ENCODE data around the gene MAPRE2. TPM values are rescaled to one million over a fixed set of nuclear protein-coding genes. Genes with fewer than 3 reads are reported as not detected.

The MAPRE2 gene
- total and polyA plus RNA-seq, 12 donors, result 30.2 to 144 (median 87.6) TPM

DNA sequence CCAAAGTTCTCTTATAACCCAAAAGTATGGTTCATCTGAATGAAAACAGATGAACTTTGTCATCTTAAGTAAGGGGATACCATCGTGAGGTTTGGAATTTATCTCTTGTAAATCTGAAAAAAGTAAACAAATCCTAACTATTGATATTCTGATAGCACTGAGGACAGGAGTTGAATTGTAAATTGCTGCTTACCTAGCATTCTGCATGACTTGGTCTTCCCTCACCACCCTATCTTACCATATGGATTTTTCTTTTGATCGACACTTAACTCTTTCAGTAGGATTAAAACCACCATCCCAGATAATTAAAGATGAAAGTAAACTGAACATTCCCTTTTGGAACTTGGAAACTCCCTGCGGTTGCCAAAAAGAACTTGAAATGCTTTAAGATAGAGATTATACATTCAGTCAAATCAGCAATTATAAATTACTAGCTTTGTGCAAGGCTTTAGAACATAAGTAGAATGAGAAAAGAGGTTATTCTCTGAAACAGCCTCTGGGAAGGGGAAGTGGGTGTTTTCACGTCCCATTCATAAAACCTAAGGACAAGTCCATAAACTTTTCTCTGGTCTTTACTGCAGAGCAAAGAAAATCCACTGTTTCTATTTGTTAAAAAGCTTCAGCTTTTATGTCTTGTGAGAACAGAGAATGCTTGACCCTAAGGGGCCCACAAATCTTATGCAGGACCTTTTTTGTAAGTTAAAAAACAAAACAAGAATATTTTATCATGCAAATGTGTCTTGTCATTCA, 149.9 kb downstream of the MAPRE2 start:
- H3K27ac ChIP-seq, result no peak overlapping the region
- intact Hi-C loops (cut with DNase I), result no loop called here
- DNase-seq, result no peak
- no peaks in the 10 kb centered on the region for H3K9me3 ChIP-seq (replicated peaks in 1 of 3)
- H3K4me1 ChIP-seq (replicated peaks in 1 of 2), result no peaks in the 10 kb centered on the region
- WGBS, 4 donors, result 77 to 79% (median 78%) methylated on average over 4 of the region's 4 CpGs
- TF ChIP-seq, protein P1, sequence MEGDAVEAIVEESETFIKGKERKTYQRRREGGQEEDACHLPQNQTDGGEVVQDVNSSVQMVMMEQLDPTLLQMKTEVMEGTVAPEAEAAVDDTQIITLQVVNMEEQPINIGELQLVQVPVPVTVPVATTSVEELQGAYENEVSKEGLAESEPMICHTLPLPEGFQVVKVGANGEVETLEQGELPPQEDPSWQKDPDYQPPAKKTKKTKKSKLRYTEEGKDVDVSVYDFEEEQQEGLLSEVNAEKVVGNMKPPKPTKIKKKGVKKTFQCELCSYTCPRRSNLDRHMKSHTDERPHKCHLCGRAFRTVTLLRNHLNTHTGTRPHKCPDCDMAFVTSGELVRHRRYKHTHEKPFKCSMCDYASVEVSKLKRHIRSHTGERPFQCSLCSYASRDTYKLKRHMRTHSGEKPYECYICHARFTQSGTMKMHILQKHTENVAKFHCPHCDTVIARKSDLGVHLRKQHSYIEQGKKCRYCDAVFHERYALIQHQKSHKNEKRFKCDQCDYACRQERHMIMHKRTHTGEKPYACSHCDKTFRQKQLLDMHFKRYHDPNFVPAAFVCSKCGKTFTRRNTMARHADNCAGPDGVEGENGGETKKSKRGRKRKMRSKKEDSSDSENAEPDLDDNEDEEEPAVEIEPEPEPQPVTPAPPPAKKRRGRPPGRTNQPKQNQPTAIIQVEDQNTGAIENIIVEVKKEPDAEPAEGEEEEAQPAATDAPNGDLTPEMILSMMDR (IDR thresholded peaks at IDR 0.05), result no peak
- no peaks in the 10 kb centered on the region for H3K27me3 ChIP-seq
- H3K4me3 ChIP-seq, result no peak overlapping the region
- H3K36me3 ChIP-seq (replicated peaks in 1 of 2), result no peaks in the 10 kb centered on the region

DNA sequence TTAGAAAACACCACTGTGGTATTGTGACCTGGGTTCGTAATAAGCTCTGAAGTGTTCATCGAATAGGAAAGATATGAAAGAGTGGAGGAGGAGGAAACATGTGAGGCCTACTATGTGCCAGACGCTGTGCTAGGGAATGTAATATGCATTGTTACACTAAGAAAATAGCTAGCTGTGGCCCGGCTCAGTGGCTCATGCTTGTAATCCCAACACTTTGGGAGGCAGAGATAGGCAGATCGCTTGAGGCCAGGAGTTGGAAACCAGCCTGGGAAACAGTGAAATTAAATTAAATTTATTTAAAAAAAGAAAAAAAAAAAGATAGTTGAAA, 150.4 kb downstream of the MAPRE2 start:
- 85 to 88% (median 86%) methylated on average over 5 of the region's 5 CpGs for WGBS, 4 donors
- Histone ChIP-seq H3K4me3 (no peak overlapping the region), H3K27me3 (no peaks in the 10 kb centered on the region), H3K9me3 (replicated peaks in 1 of 3) (no peaks in the 10 kb centered on the region), H3K27ac (no peak overlapping the region), H3K4me1 (replicated peaks in 1 of 2) (no peaks in the 10 kb centered on the region), H3K36me3 (replicated peaks in 1 of 2) (no peaks in the 10 kb centered on the region)
- DNase-seq, result no peak
- intact Hi-C loops (cut with DNase I), result no loop called here
- TF ChIP-seq, protein P1 (IDR thresholded peaks at IDR 0.05), result no peak
- TF ChIP-seq POLR2A (IDR thresholded peaks at IDR 0.05), result no peak

DNA sequence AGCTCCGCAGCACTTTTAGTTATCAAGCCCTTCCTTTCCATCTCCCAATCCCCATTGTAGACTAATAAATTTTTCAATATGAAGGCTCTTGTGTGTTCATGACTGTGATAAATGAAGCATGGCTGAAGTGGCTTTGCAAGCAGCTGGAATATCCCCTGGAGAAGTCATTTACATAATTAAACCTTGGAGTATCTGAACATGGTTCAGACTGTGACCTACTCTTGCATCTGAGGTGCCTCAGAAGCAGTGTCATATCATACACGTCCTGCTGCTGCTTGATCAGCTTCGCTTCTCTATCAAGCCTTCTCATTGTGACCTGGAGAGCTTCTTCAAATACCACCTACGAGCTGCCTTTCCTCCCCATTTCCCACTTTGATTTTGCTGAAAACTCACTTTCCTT, 151.2 kb downstream of the MAPRE2 start:
- Histone ChIP-seq H3K4me1 (replicated peaks in 1 of 2) (no peaks in the 10 kb centered on the region), H3K4me3 (no peak overlapping the region), H3K27ac (no peak overlapping the region), H3K9me3 (replicated peaks in 1 of 3) (no peaks in the 10 kb centered on the region), H3K27me3 (no peaks in the 10 kb centered on the region), H3K36me3 (replicated peaks in 1 of 2) (no peaks in the 10 kb centered on the region)
- intact Hi-C loops (cut with DNase I), result no loop called here
- DNase-seq, result no peak
- WGBS, 4 donors, result 94 to 97% (median 96%) methylated on average over 4 of the region's 4 CpGs
- no peak for TF ChIP-seq POLR2A (IDR thresholded peaks at IDR 0.05)
- TF ChIP-seq, protein P1 (IDR thresholded peaks at IDR 0.05), result no peak

Small RNA genes lying within 50 kb of the gene (small RNA-seq; reads per million reads assigned to genes)
- 0 reads per million in 2 donors for gene AC015967.2

Other genes with a start within 250 kb of the MAPRE2 start
- gene ZNF397, start 199.6 kb downstream of the MAPRE2 start, total RNA-seq, result 10 to 100 TPM; 15.7 to 38.1 (median 29.3) TPM
- gene ZNF397, start 199.6 kb downstream of the MAPRE2 start, polyA plus RNA-seq, result 10 to 100 TPM; 11.7 to 29.9 (median 25.3) TPM
- 10 to 100 TPM; 16.0 to 34.0 (median 21.8) TPM for gene ZSCAN30, start 248.8 kb downstream of the MAPRE2 start, total RNA-seq
- 10 to 100 TPM; 16.4 to 30.1 (median 22.2) TPM for gene ZSCAN30, start 248.8 kb downstream of the MAPRE2 start, polyA plus RNA-seq

All from adrenal gland (tissue), 12 donors.